Mesenchymal stem cell (in vitro differentiated cells and primary cell): ENCODE results near the gene RBM20.

Experiments
- DNase-seq: peaks from one replicate; pipeline ENCODE4 v3.0.0-alpha.2; 2013
- H2AFZ ChIP-seq: one replicate; pipeline ENCODE4 v1.6.1; 2013; ENCODE audit warnings: low read depth, mild to moderate bottlenecking, control low read depth, inconsistent platforms, low read length, moderate library complexity
- H2AK5ac ChIP-seq: 2 replicates; pipeline ENCODE4 v1.6.1; 2013; ENCODE audit warnings: low read length, moderate library complexity, mild to moderate bottlenecking, inconsistent platforms; ENCODE audit not compliant: severe bottlenecking
- H2BK120ac ChIP-seq: one replicate; pipeline ENCODE4 v1.6.1; 2013; ENCODE audit warnings: low read depth, mild to moderate bottlenecking, inconsistent platforms, low read length, moderate library complexity
- H2BK12ac ChIP-seq, 2 experiments: one replicate each; pipeline ENCODE4 v1.6.1; 2013; ENCODE audit warnings: inconsistent platforms in 2 of 2, low read length in 2 of 2, mild to moderate bottlenecking in 2 of 2, moderate library complexity in 2 of 2, control low read depth in 1 of 2
- H2BK15ac ChIP-seq: one replicate; pipeline ENCODE4 v1.6.1; 2013; ENCODE audit warnings: mild to moderate bottlenecking, low read depth, inconsistent platforms; ENCODE audit not compliant: poor library complexity, severe bottlenecking
- H2BK5ac ChIP-seq: 2 replicates; pipeline ENCODE4 v1.6.1; 2013; ENCODE audit warnings: low read depth, mild to moderate bottlenecking, low read length, control low read depth, inconsistent platforms; ENCODE audit not compliant: poor library complexity, severe bottlenecking
- H3K14ac ChIP-seq, 2 experiments: one replicate each; pipeline ENCODE4 v1.6.1; 2013; ENCODE audit warnings: inconsistent platforms in 2 of 2, low read length in 2 of 2, control low read depth in 1 of 2, mild to moderate bottlenecking in 1 of 2, moderate library complexity in 1 of 2
- H3K18ac ChIP-seq, 2 experiments: one replicate each; pipeline ENCODE4 v1.6.1; 2013; ENCODE audit warnings: inconsistent platforms in 2 of 2, low read length in 2 of 2, control low read depth in 1 of 2, low read depth in 1 of 2, mild to moderate bottlenecking in 1 of 2
- H3K23ac ChIP-seq, 2 experiments: one replicate each; pipeline ENCODE4 v1.6.1; 2013; ENCODE audit warnings: inconsistent platforms in 2 of 2, low read length in 2 of 2, mild to moderate bottlenecking in 2 of 2, moderate library complexity in 2 of 2, control low read depth in 1 of 2
- H3K27ac ChIP-seq: 2 replicates; pipeline ENCODE4 v1.5.1; 2013; ENCODE audit warnings: mild to moderate bottlenecking, moderate library complexity, low read length, control low read depth, inconsistent platforms; ENCODE audit not compliant: poor library complexity, severe bottlenecking
- H3K27me3 ChIP-seq, 2 experiments: 2 replicates each; pipeline versions ENCODE4 v1.6.1 to v1.7.0; 2013; ENCODE audit warnings: low read length in 2 of 2, mild to moderate bottlenecking in 2 of 2, moderate library complexity in 2 of 2, control low read depth in 1 of 2, inconsistent platforms in 1 of 2; ENCODE audit not compliant: control insufficient read depth in 1 of 2, insufficient read depth in 1 of 2
- H3K36me3 ChIP-seq, 2 experiments: 2 replicates each; pipeline versions ENCODE4 v1.6.1 to v1.7.0; 2013; ENCODE audit warnings: low read length in 2 of 2, control low read depth in 1 of 2, inconsistent platforms in 1 of 2, low read depth in 1 of 2, mild to moderate bottlenecking in 1 of 2; ENCODE audit not compliant: insufficient read depth in 2 of 2, control insufficient read depth in 1 of 2
- H3K4ac ChIP-seq, 2 experiments: one replicate each; pipeline ENCODE4 v1.6.1; 2013; ENCODE audit warnings: inconsistent platforms in 2 of 2, low read length in 2 of 2, mild to moderate bottlenecking in 2 of 2, moderate library complexity in 2 of 2, control low read depth in 1 of 2, low read depth in 1 of 2
- H3K4me1 ChIP-seq: 2 replicates; pipeline ENCODE4 v1.6.1; 2013; ENCODE audit warnings: low read depth, low read length, control low read depth; ENCODE audit not compliant: control insufficient read depth, insufficient read depth
- H3K4me2 ChIP-seq: 2 replicates; pipeline ENCODE4 v1.6.1; 2013; ENCODE audit warnings: low read length, mild to moderate bottlenecking, inconsistent platforms; ENCODE audit not compliant: poor library complexity, severe bottlenecking
- H3K4me3 ChIP-seq, 2 experiments: 2 replicates each; pipeline versions ENCODE4 v1.5.1 to v1.7.0; 2013; ENCODE audit warnings: low read length in 2 of 2, mild to moderate bottlenecking in 2 of 2, control low read depth in 1 of 2, low read depth in 1 of 2; ENCODE audit not compliant: insufficient read depth in 1 of 2
- H3K79me1 ChIP-seq: replicated peaks from 2 replicates; pipeline ENCODE4 v1.6.1; 2013; ENCODE audit warnings: mild to moderate bottlenecking, control low read depth, low read length, inconsistent platforms; ENCODE audit not compliant: poor library complexity, severe bottlenecking
- H3K9ac ChIP-seq: 2 replicates; pipeline ENCODE4 v1.7.0; 2013; ENCODE audit warnings: mild to moderate bottlenecking, low read length, moderate library complexity
- H3K9me3 ChIP-seq: 2 replicates; pipeline ENCODE4 v1.7.0; 2013; ENCODE audit warnings: mild to moderate bottlenecking, low read length; ENCODE audit not compliant: control insufficient read depth
- H4K8ac ChIP-seq: one replicate; pipeline ENCODE4 v1.6.1; 2013; ENCODE audit warnings: inconsistent platforms, mild to moderate bottlenecking, low read length, moderate library complexity
- H4K91ac ChIP-seq: one replicate; pipeline ENCODE4 v1.6.1; 2013; ENCODE audit warnings: mild to moderate bottlenecking, low read length, inconsistent platforms
- WGBS: methylation state at CpG from one replicate; pipeline ENCODE4 v1.1.7; 2013; ENCODE audit warnings: mixed read lengths; 5-methylcytosine and 5-hydroxymethylcytosine counted together

Gene RBM20

DNA sequence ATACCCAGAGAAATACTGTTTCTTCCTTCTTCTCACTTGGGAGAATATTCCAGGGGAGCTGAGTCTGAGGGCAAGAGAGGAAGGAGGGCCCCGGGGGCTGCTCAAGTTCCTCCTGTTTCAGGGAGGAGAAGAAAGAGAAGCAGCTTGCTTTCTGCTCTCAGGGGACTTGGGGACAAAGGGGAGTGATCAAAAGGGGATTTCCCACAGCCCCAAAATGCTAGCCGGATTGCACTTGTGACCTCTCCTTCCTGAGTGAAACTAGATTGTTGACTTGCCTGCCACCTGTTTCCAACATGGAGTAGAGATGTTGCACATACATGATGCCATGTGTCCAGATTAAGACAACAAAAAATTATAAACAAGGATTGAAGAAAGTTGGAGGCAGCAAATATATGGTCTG is 198.9 kb downstream of the RBM20 start:
- no peak for DNase-seq
- H2AK5ac ChIP-seq = no peak overlapping the region
- H3K9me3 ChIP-seq = no peaks in the 10 kb centered on the region
- H4K8ac ChIP-seq = no peak overlapping the region
- peaks cover 0 to 12% of the 10 kb centered on the region in 2 experiments for H3K27me3 ChIP-seq
- no peak overlapping the region for H3K14ac ChIP-seq
- no peak overlapping the region for H3K4me2 ChIP-seq
- no peak overlapping the region for H3K9ac ChIP-seq
- no peak overlapping the region for H2BK15ac ChIP-seq
- H3K79me1 ChIP-seq = no peaks in the 10 kb centered on the region
- no peak overlapping the region for H3K18ac ChIP-seq
- no peak overlapping the region for H2AFZ ChIP-seq
- H3K27ac ChIP-seq = no peak overlapping the region
- no peak overlapping the region for H2BK5ac ChIP-seq
- H3K36me3 ChIP-seq = no peaks in the 10 kb centered on the region
- H4K91ac ChIP-seq = no peak overlapping the region
- no peak overlapping the region for H3K4me3 ChIP-seq
- no peak overlapping the region for H2BK120ac ChIP-seq
- no peak overlapping the region for H2BK12ac ChIP-seq
- no peak overlapping the region for H3K23ac ChIP-seq
- 90% methylated on average over 2 of the region's 2 CpGs for WGBS
- H3K4ac ChIP-seq = no peak overlapping the region
- peaks cover 6% of the 10 kb centered on the region for H3K4me1 ChIP-seq

- Histone ChIP-seq H2BK15ac (no peak overlapping the region), H3K23ac (no peak overlapping the region), H3K79me1 (no peaks in the 10 kb centered on the region), H3K4me1 (peaks cover 6% of the 10 kb centered on the region), H2BK12ac (no peak overlapping the region), H3K27me3 (peaks cover 0 to 12% of the 10 kb centered on the region in 2 experiments), H4K91ac (no peak overlapping the region), H3K9me3 (no peaks in the 10 kb centered on the region), H4K8ac (no peak overlapping the region), H3K18ac (no peak overlapping the region), H3K4me3 (no peak overlapping the region), H3K4ac (no peak overlapping the region), H3K36me3 (no peaks in the 10 kb centered on the region), H3K9ac (no peak overlapping the region), H2BK5ac (no peak overlapping the region), H2AFZ (no peak overlapping the region), H3K14ac (no peak overlapping the region), H2BK120ac (no peak overlapping the region), H3K4me2 (no peak overlapping the region), H2AK5ac (no peak overlapping the region), H3K27ac (no peak overlapping the region)
- no peak for DNase-seq
- WGBS = 81% methylated on average over 8 of the region's 8 CpGs
Measured at GRCh38 chr10:110843796-110844616, 199.9 kb downstream of the RBM20 start.

- Histone ChIP-seq H2AFZ (no peak overlapping the region), H3K27ac (no peak overlapping the region), H2BK120ac (no peak overlapping the region), H3K9ac (no peak overlapping the region), H3K9me3 (no peaks in the 10 kb centered on the region), H3K4me3 (no peak overlapping the region), H2BK12ac (no peak overlapping the region), H3K4ac (no peak overlapping the region), H3K79me1 (no peaks in the 10 kb centered on the region), H2BK15ac (no peak overlapping the region), H3K14ac (no peak overlapping the region), H3K4me2 (no peak overlapping the region), H3K27me3 (peaks cover 0 to 12% of the 10 kb centered on the region in 2 experiments), H4K91ac (no peak overlapping the region), H2AK5ac (no peak overlapping the region), H3K4me1 (peaks cover 6% of the 10 kb centered on the region), H3K18ac (no peak overlapping the region), H3K36me3 (no peaks in the 10 kb centered on the region), H3K23ac (no peak overlapping the region), H4K8ac (no peak overlapping the region), H2BK5ac (no peak overlapping the region)
- no peak for DNase-seq
- WGBS = 81% methylated on average over 4 of the region's 4 CpGs
Measured at GRCh38 chr10:110844617-110844881, 200.4 kb downstream of the RBM20 start.

- Histone ChIP-seq H3K79me1 (no peaks in the 10 kb centered on the region), H3K27me3 (peaks cover 0 to 12% of the 10 kb centered on the region in 2 experiments)
- WGBS = 67% methylated on average over 2 of the region's 2 CpGs
Measured at GRCh38 chr10:110845192-110845755, 201.1 kb downstream of the RBM20 start.

More at GRCh38 chr10:110845192-110845755, 201.1 kb downstream of the RBM20 start:
- Histone ChIP-seq H3K4me3 (no peak overlapping the region), H2BK120ac (no peak overlapping the region), H3K4me2 (no peak overlapping the region), H3K14ac (no peak overlapping the region), H3K9me3 (no peaks in the 10 kb centered on the region), H3K23ac (no peak overlapping the region), H2AK5ac (no peak overlapping the region), H3K36me3 (no peaks in the 10 kb centered on the region), H3K9ac (no peak overlapping the region), H3K27ac (no peak overlapping the region), H2BK15ac (no peak overlapping the region), H3K4ac (no peak overlapping the region), H2AFZ (no peak overlapping the region), H3K18ac (no peak overlapping the region), H2BK5ac (no peak overlapping the region), H3K4me1 (peaks cover 6% of the 10 kb centered on the region), H2BK12ac (no peak overlapping the region), H4K91ac (no peak overlapping the region), H4K8ac (no peak overlapping the region)
- DNase-seq = no peak
